HepG2 (cell line): ENCODE results near the gene ADGRG6. TPM values are rescaled to one million over a fixed set of nuclear protein-coding genes. Genes with fewer than 3 reads are reported as not detected.
A peak's percentile ranks its signal among the peaks of the same experiment; 100 is the strongest.

Experiments used
- ATAC-seq: fragments of 200-7000 bp; cut with Tn5 transposase; 3 replicates; pipeline ENCODE4 v1.9.1; 2020; ENCODE audit warnings: mild to moderate bottlenecking, moderate library complexity
- BruUV-seq: library from RNA; stranded (reverse); fragments of 400-500 nt; replicated peaks from 2 replicates; lab custom pipeline; 2021; lab: Mats Ljungman, UMichigan
- CTCF ChIA-PET: fragments of 300-600 bp; formaldehyde crosslinking; extraction: SDS; loops from one replicate; lab custom pipeline; 2021; ENCODE audit warnings: low total read pairs, inconsistent platforms, low intra/inter-chr PET ratio; lab: Yijun Ruan, JAX
- POLR2A ChIA-PET: fragments of 350-600 bp; sonication (Branson Sonifier 250); formaldehyde crosslinking; loops from one replicate; lab custom pipeline; 2020; ENCODE audit warnings: antibody characterized with exemption, inconsistent platforms; lab: Yijun Ruan, JAX
- DNase-seq: peaks from one replicate; pipeline ENCODE4 v3.0.0-alpha.2; 2015; ENCODE audit warnings: low spot score
- FAIRE-seq: peaks from 3 replicates; lab custom pipeline; 2011; peaks lifted over from hg19 to GRCh38; lab: Jason Lieb, UNC
- H2AFZ ChIP-seq: one replicate; pipeline ENCODE4 v1.6.1; 2011; ENCODE audit warnings: low read length, inconsistent platforms
- H3K27ac ChIP-seq: fragments of 300-600 bp; 3 replicates; pipeline ENCODE4 v1.8.0; 2011; ENCODE audit warnings: mixed run types, mild to moderate bottlenecking, mixed read lengths, low read length, inconsistent platforms; ENCODE audit not compliant: insufficient read depth; ENCODE audit errors: extremely low read length
- H3K27me3 ChIP-seq, 2 experiments: fragments of 200-600 bp in 1 of 2; 2 replicates in 1 of 2; 3 replicates in 1 of 2; pipeline versions ENCODE4 v1.6.0 to v1.8.0; 2011; ENCODE audit warnings: low read length in 2 of 2, mild to moderate bottlenecking in 2 of 2, moderate library complexity in 2 of 2, inconsistent platforms in 1 of 2; ENCODE audit not compliant: insufficient read depth in 2 of 2, control insufficient read depth in 1 of 2
- H3K36me3 ChIP-seq, 2 experiments: fragments of 200-600 bp in 1 of 2; replicated peaks in 1 of 2; 2 replicates in 1 of 2; 3 replicates in 1 of 2; pipeline versions ENCODE4 v1.5.1 to v1.8.0; 2011; ENCODE audit warnings: low read length in 2 of 2, inconsistent platforms in 1 of 2; ENCODE audit not compliant: insufficient read depth in 2 of 2, control insufficient read depth in 1 of 2
- H3K4me1 ChIP-seq: 2 replicates; pipeline ENCODE4 v1.5.1; 2012; ENCODE audit warnings: low read length, inconsistent platforms; ENCODE audit not compliant: insufficient read depth
- H3K4me2 ChIP-seq: 2 replicates; pipeline ENCODE4 v1.6.0; 2011; ENCODE audit warnings: low read depth, low read length, inconsistent platforms
- H3K4me3 ChIP-seq, 3 experiments: fragments of 200-600 bp in 1 of 3; sonication (generic), shearing (Covaris generic) in 1 of 3; replicated peaks in 1 of 3; 2 replicates each; pipeline ENCODE4 v1.5.1; 2011 to 2016; ENCODE audit warnings: low read length in 3 of 3, inconsistent platforms in 2 of 3, low read depth in 2 of 3, mild to moderate bottlenecking in 2 of 3, control low read depth in 1 of 3, mixed read lengths in 1 of 3; ENCODE audit not compliant: insufficient read depth in 1 of 3
- H3K79me2 ChIP-seq: one replicate; pipeline ENCODE4 v1.6.1; 2011; ENCODE audit warnings: low read length, inconsistent platforms; ENCODE audit not compliant: insufficient read depth
- H3K9ac ChIP-seq: 2 replicates; pipeline ENCODE4 v1.6.0; 2011; ENCODE audit warnings: mild to moderate bottlenecking, low read depth, low read length, inconsistent platforms; ENCODE audit not compliant: insufficient read depth
- H3K9me3 ChIP-seq: 2 replicates; pipeline ENCODE4 v1.5.1; 2012; ENCODE audit warnings: mild to moderate bottlenecking, low read length
- H4K20me1 ChIP-seq: 2 replicates; pipeline ENCODE4 v1.6.0; 2011; ENCODE audit warnings: inconsistent platforms, mild to moderate bottlenecking, low read length, moderate library complexity; ENCODE audit not compliant: insufficient read depth
- ASH2L ChIP-seq: fragments of 300-600, 200-600 bp; sonication (generic); IDR thresholded peaks from 2 replicates; pipeline ENCODE4 v1.7.0; 2017; ENCODE audit warnings: low read depth, mild to moderate bottlenecking, moderate library complexity, mixed read lengths, low read length; ENCODE audit not compliant: insufficient read length
- DZIP1 ChIP-seq: sonication (generic); formaldehyde crosslinking; IDR thresholded peaks from 2 replicates; pipeline ENCODE4 v1.5.0; 2020; ENCODE audit warnings: mild to moderate bottlenecking, missing genetic modification reagents
- FOXK2 ChIP-seq: fragments of 450-650 bp; IDR thresholded peaks from 2 replicates; pipeline ENCODE4 v1.6.1; 2016
- FOXO4 ChIP-seq: sonication (generic); formaldehyde crosslinking; conservative IDR thresholded peaks from 2 replicates; pipeline ENCODE4 v1.8.1; 2023; ENCODE audit warnings: missing genetic modification reagents
- HNRNPK ChIP-seq: fragments of 200-400 bp; formaldehyde crosslinking; IDR thresholded peaks from 2 replicates; pipeline ENCODE4 v1.6.1; 2018; ENCODE audit warnings: low read length, low read depth, moderate library complexity, mild to moderate bottlenecking; ENCODE audit not compliant: poor library complexity, severe bottlenecking
- KAT7 ChIP-seq: IDR thresholded peaks from 2 replicates; pipeline ENCODE4 v1.6.1; 2018; ENCODE audit warnings: borderline replicate concordance, missing compliant biosample characterization
- MAZ ChIP-seq, 2 experiments: sonication (generic) in 1 of 2; formaldehyde crosslinking in 1 of 2; IDR thresholded peaks; 2 replicates each; pipeline versions ENCODE4 v1.5.0 to v1.6.1; 2012 to 2020; ENCODE audit warnings: low read depth in 2 of 2, mild to moderate bottlenecking in 2 of 2, borderline replicate concordance in 1 of 2, improper control_type of control experiment in 1 of 2, low read length in 1 of 2, missing genetic modification reagents in 1 of 2, moderate library complexity in 1 of 2
- MED1 ChIP-seq: sonication (generic); formaldehyde crosslinking; IDR thresholded peaks from 2 replicates; pipeline ENCODE4 v1.4.0; 2020; ENCODE audit warnings: missing genetic modification reagents
- MXI1 ChIP-seq: IDR thresholded peaks from 3 replicates; pipeline ENCODE4 v1.6.1; 2012; ENCODE audit warnings: low read depth, low read length, inconsistent platforms, borderline replicate concordance
- NCOA1 ChIP-seq: sonication (generic); formaldehyde crosslinking; IDR thresholded peaks from 2 replicates; pipeline ENCODE4 v1.9.0; 2021; ENCODE audit warnings: missing genetic modification reagents
- NFE2L1 ChIP-seq: sonication (generic); formaldehyde crosslinking; IDR thresholded peaks from 2 replicates; pipeline ENCODE4 v1.4.0; 2020; ENCODE audit warnings: missing genetic modification reagents, mild to moderate bottlenecking, borderline replicate concordance
- RORA ChIP-seq: sonication (generic); formaldehyde crosslinking; IDR thresholded peaks from 2 replicates; pipeline ENCODE4 v1.5.0; 2020; ENCODE audit warnings: mild to moderate bottlenecking, missing genetic modification reagents, moderate library complexity
- TCF7L2 ChIP-seq: IDR thresholded peaks from 2 replicates; pipeline ENCODE4 v1.6.1; 2011; ENCODE audit warnings: mild to moderate bottlenecking, low read depth, low read length, moderate library complexity
- TERF1 ChIP-seq: sonication (generic); formaldehyde crosslinking; IDR thresholded peaks from 2 replicates; pipeline ENCODE4 v1.8.0; 2022; ENCODE audit warnings: mild to moderate bottlenecking, missing genetic modification reagents, moderate library complexity
- YY1 ChIP-seq: IDR thresholded peaks from 2 replicates; pipeline ENCODE4 v1.6.1; 2011; ENCODE audit warnings: low read length, low read depth, moderate library complexity, mild to moderate bottlenecking; ENCODE audit not compliant: insufficient read depth, insufficient replicate concordance
- ZNF629 ChIP-seq: sonication (generic); formaldehyde crosslinking; conservative IDR thresholded peaks from 2 replicates; pipeline ENCODE4 v1.5.0; 2020; ENCODE audit warnings: missing genetic modification reagents
- ZNF772 ChIP-seq: sonication (generic); formaldehyde crosslinking; IDR thresholded peaks from 2 replicates; pipeline ENCODE4 v1.5.0; 2020; ENCODE audit warnings: mild to moderate bottlenecking, missing genetic modification reagents
- WGBS: methylation state at CpG from one replicate; pipeline ENCODE4 v1.1.6; 2017; ENCODE audit warnings: low lambda C conversion rate; 5-methylcytosine and 5-hydroxymethylcytosine counted together
- in situ Hi-C: cut with HindIII; loops from 2 replicates; pipeline ENCODE4 v1.10.0; 2017; ENCODE audit warnings: low pct_unique_long_range_greater_than_20kb; ENCODE audit not compliant: extremely low pct_ligation_motif_present
- intact Hi-C: fragments of 100-400 bp; cut with micrococcal nuclease; formaldehyde crosslinking; loops from one replicate; pipeline ENCODE4 v1.10.0; 2022; ENCODE audit not compliant: unreplicated experiment
- polyA plus RNA-seq, 8 experiments: library from polyadenylated mRNA; depleted of rRNA in 3 of 8; stranded (reverse) in 7 of 8; unstranded in 1 of 8; fragments of >200 nt; fragmentation: Illumina TruSeq in 4 of 8; extraction: Trizol in 4 of 8; gene quantifications; 2 replicates each; pipeline versions ENCODE4 v1.2.1 to v1.2.3, GENCODE V29; 2011 to 2016; ENCODE audit warnings: low read depth in 4 of 8, missing spikeins in 1 of 8, mixed read lengths in 1 of 8; ENCODE audit not compliant: insufficient read depth in 1 of 8
- total RNA-seq, 5 experiments: library from RNA; depleted of rRNA; stranded (reverse); fragments of >200 nt; fragmentation: Illumina TruSeq; extraction: Trizol; gene quantifications; 2 replicates each; pipeline ENCODE4 v1.2.3, GENCODE V29; 2016; ENCODE audit warnings: low read depth in 1 of 5

The ADGRG6 gene
- total and polyA plus RNA-seq, 2 of the 13 experiments (the other 11 are each of a cell fraction or from before 2014, with no cell fraction given): 129 to 249 TPM

- TF ChIP-seq DZIP1 (CRISPR knock-in tag) (no peak), FOXK2 (no peak), ZNF629 (CRISPR knock-in tag) (no peak), TCF7L2 (no peak), KAT7 (no peak), NCOA1 (CRISPR knock-in tag) (no peak), MED1 (CRISPR knock-in tag) (no peak), YY1 (no peak), ASH2L (no peak)
These were observed 7.1 kb upstream of the ADGRG6 start (continued) for GRCh38 chr6:142294679-142295078.

GRCh38 chr6:142296975-142297604 is 4.7 kb upstream of the ADGRG6 start:
- in situ Hi-C loops (no loop called here), intact Hi-C loops (loop anchor here (2.0 kb wide), 1 partner anchor 32 kb away; no protein-coding TSS in a partner anchor)
- Histone ChIP-seq H3K4me3 (peak overlapping the region; percentile 10 to 47 (median 29); a peak in 4 of 6 replicates), H3K27ac (peak overlapping the region; percentile 83), H2AFZ (peak overlapping the region; percentile 2), H3K4me1 (peaks cover 78% of the 10 kb centered on the region), H3K27me3 (no peaks in the 10 kb centered on the region; a peak in 1 of 5 replicates), H3K9ac (peak overlapping the region; percentile 71), H3K79me2 (peaks cover 25% of the 10 kb centered on the region), H3K4me2 (peak overlapping the region; percentile 84), H4K20me1 (no peaks in the 10 kb centered on the region), H3K9me3 (no peaks in the 10 kb centered on the region), H3K36me3 (no peaks in the 10 kb centered on the region; a peak in 1 of 5 replicates)
- BruUV-seq: no TSS peak
- FAIRE-seq: peak; percentile 37
- 2% methylated on average over 2 of the region's 2 CpGs for WGBS
- ATAC-seq: peak; percentile 16
- ChIA-PET POLR2A (interaction anchor here (1.1 to 1.8 kb wide), 8 partner anchors 11 to 150 kb away, joined by 4 to 29 read pairs (median 8); partner anchors contain the start of genes NMBR and VTA1), CTCF (no interaction called here)
- peak; percentile 96 for DNase-seq
- no peak for TF ChIP-seq MAZ (IDR thresholded peaks at IDR 0.05; ENCODE audit: borderline replicate concordance, low read depth, low read length)
- 0 out of 2 replicates have a peak, but pooled peaks have one; percentile 10 for TF ChIP-seq MAZ (CRISPR knock-in tag; IDR thresholded peaks at IDR 0.05; ENCODE audit: low read depth)
- no peak for TF ChIP-seq MXI1
- TF ChIP-seq HNRNPK: no peak
- TF ChIP-seq NFE2L1 (CRISPR knock-in tag): no peak
- no peak for TF ChIP-seq RORA (CRISPR knock-in tag)
- TF ChIP-seq ZNF772 (CRISPR knock-in tag): no peak
- TF ChIP-seq FOXO4: no peak
- no peak for TF ChIP-seq TERF1 (CRISPR knock-in tag)
